GM18511 (cell line): ENCODE measurements around the gene ALDH5A1.
A peak's percentile ranks its signal among the peaks of the same experiment; 100 is the strongest.

Experiments used
- ATAC-seq: cut with Tn5 transposase; IDR thresholded peaks from one replicate; pipeline ENCODE4 v1.9.1; 2021; ENCODE audit warnings: mild to moderate bottlenecking, moderate library complexity; ENCODE audit not compliant: unreplicated experiment

ALDH5A1 gene

DNA sequence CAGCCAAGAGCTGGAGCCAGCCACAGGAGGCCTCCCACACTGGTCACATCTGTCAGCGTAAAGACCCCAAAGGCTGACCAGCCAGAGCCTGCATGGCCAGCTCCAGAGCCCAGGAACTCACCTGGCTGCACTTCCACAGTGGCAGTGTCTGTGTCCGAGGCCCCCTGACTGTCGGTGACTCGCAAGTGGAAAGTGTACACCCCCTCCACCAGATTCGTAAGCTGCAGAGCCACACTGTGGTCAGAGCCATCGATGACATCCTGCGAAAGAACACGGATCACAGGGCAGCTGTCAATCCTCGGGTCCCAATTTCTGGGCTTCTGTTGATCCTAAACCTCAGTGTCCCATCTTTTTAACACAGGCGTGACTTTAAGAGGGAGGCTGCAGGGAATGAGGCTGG lies 69.3 kb downstream of the ALDH5A1 start:
- no peak for ATAC-seq

- ATAC-seq = no peak
These were observed 70.4 kb downstream of the ALDH5A1 start for GRCh38 chr6:24565196-24565595.

- ATAC-seq = no peak
These were observed 71.4 kb downstream of the ALDH5A1 start for GRCh38 chr6:24566020-24566767.

DNA sequence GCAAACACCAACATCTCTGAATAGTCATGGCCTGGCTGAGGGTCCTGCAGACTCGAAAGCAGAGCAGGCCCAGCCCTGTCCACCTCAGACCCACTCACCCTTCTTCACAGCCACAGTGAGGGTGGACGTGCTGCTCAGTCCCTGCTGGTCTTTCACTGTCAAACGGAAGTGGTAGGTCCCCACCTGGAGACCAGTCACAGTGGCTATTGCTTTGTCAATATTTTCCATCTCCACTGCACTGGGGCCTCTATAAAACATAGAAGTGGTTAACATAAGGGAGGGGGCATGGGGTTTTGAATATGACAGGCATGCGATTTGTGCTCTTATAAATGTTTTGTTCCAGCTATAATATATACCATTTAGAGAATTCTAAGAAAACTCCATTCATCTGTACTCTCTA lies 73.9 kb downstream of the ALDH5A1 start:
- no peak for ATAC-seq

DNA sequence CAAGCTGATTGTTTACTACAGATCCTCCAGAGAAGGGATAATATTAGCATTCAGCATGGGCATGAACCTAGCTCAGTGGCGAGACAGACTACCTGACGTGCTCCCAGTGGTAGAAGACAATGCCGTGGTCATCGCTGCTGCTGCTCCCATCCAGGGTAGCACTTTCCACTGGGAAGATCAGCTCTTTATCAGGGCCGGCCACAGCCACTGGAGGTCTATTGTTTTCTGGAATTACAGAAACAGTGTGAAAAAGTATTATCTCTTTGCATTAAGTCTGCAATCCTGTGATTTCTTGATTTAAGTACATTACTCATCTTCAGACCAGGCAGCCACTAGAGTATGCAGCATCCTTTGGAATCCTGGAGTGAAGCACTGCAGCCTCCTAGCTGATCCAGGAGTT lies 75.0 kb downstream of the ALDH5A1 start:
- no peak for ATAC-seq

DNA sequence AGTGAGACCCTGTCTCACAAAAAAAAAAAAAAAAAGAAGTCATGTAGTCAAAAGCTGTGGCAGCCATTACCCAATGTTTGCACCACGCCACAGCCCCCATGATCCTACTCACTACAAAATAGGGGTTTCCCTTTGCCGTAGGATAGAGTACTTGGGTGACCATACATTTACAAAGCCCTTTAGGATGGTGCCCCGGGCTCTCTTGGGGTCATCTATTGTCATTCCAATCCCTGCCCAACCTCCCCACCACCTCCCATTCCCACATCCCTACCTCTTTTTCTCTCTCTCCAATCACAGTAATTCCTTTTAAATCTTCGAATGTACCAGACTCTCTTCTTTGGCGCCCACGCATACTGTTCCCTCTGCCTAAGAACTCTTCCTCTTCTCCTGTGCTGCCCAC lies 76.6 kb downstream of the ALDH5A1 start:
- ATAC-seq = no peak

- ATAC-seq = peak; percentile 97
These were observed 80.0 kb downstream of the ALDH5A1 start for GRCh38 chr6:24574809-24575208.

DNA sequence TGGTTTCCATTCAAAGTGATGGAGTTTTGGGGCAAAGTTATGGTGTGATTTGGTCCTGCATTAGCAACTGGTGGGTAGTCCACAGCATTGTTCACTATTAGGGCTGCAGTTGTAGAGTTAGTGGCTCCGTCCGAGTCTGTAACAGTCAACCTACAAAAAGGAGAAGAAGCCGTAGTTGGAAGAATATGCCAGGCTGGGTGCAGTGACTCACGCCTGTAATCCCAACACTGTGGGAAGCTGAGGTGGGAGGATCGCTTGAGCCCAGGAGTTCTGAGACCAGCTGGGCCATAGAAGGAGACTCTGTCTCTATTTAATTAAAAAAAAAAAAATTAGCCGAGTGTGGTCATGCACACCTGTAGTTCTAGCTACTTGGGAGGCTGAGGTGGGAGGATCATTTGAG lies 81.7 kb downstream of the ALDH5A1 start:
- no peak for ATAC-seq

GRCh38 chr6:24581084-24581669 lies 86.4 kb downstream of the ALDH5A1 start:
- ATAC-seq = peak; percentile 82

DNA sequence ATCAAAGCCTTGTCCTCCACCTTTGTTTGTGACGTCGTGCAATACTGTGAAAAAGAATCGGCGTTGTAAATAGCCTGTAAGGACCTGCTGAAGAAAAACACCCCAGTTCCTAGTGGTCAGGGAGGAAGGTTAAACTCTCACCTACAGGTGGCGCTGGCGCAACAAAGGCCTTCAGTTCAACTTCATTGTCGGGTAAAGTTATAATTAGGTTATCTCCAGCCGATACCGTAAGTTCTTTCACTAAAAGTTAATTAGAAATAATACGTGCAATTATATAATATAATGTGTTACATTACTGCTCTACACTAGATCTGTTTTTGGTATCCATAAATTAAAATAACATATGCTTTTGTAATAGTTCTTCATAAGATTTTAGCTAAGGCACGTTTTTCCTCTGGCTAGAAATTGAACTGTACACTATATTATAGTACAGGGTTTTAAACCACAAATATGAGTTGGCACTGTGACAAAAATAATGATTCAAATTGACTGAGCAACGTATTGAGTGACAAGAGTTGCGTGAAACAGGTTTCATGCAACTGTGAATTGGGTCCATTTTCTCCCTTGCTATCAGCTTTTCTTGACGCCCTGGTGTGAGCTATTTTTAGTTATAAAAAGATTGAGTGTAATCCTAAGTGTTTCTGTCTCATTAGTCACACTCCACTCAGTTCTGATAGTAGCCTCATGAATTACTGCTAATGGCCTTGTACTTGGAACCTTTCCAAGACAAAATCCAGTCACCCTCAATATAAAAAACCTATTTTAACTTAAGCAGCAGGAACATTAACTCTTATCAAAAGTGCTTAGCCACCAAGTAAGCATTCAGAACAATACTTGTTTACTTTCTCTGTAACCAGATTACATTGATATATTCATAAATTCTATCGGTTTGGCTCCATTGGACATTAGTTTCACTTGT lies 89.0 kb downstream of the ALDH5A1 start:
- peak; percentile 84 for ATAC-seq

GRCh38 chr6:24584382-24584720 lies 89.6 kb downstream of the ALDH5A1 start:
- ATAC-seq = no peak
